Effector memory CD4-positive, alpha-beta T cell (primary cell): ENCODE measurements around the gene CHD2.
"Not testable (repeated sequence)": the region's sequence is repeated elsewhere in the genome, so short reads cannot be mapped to it uniquely, and the experiment has no call there.

Experiments used
- DNase-seq, 3 donors: peaks; one replicate each; pipeline ENCODE4 v3.0.0-alpha.2; 2020
- H3K27ac ChIP-seq: 2 replicates; pipeline ENCODE4 v1.7.0; 2013; ENCODE audit warnings: mild to moderate bottlenecking, low read length, moderate library complexity; ENCODE audit not compliant: insufficient read depth, poor library complexity, severe bottlenecking
- H3K27me3 ChIP-seq: replicated peaks from 2 replicates; pipeline ENCODE4 v1.7.0; 2013; ENCODE audit warnings: mild to moderate bottlenecking, low read length; ENCODE audit not compliant: insufficient read depth, control insufficient read depth, poor library complexity, severe bottlenecking
- H3K36me3 ChIP-seq: 2 replicates; pipeline ENCODE4 v1.7.0; 2013; ENCODE audit warnings: mild to moderate bottlenecking, low read length, moderate library complexity; ENCODE audit not compliant: control insufficient read depth, insufficient read depth
- H3K4me1 ChIP-seq: 2 replicates; pipeline ENCODE4 v1.7.0; 2013; ENCODE audit warnings: low read length, mild to moderate bottlenecking; ENCODE audit not compliant: control insufficient read depth, insufficient read depth, poor library complexity, severe bottlenecking
- H3K4me3 ChIP-seq: 2 replicates; pipeline ENCODE4 v1.7.0; 2013; ENCODE audit warnings: low read length, low read depth, mild to moderate bottlenecking; ENCODE audit not compliant: insufficient read depth, poor library complexity, severe bottlenecking
- H3K9me3 ChIP-seq: 2 replicates; pipeline ENCODE4 v1.7.0; 2013; ENCODE audit warnings: mild to moderate bottlenecking, low read length, moderate library complexity; ENCODE audit not compliant: control insufficient read depth
- total RNA-seq, 3 donors: gene quantifications; one replicate each; lab custom pipeline; 2026; lab: John Stamatoyannopoulos, UW

Gene CHD2
- total RNA-seq: 719 to 1,120 (median 946) reads per million in 3 donors

DNA sequence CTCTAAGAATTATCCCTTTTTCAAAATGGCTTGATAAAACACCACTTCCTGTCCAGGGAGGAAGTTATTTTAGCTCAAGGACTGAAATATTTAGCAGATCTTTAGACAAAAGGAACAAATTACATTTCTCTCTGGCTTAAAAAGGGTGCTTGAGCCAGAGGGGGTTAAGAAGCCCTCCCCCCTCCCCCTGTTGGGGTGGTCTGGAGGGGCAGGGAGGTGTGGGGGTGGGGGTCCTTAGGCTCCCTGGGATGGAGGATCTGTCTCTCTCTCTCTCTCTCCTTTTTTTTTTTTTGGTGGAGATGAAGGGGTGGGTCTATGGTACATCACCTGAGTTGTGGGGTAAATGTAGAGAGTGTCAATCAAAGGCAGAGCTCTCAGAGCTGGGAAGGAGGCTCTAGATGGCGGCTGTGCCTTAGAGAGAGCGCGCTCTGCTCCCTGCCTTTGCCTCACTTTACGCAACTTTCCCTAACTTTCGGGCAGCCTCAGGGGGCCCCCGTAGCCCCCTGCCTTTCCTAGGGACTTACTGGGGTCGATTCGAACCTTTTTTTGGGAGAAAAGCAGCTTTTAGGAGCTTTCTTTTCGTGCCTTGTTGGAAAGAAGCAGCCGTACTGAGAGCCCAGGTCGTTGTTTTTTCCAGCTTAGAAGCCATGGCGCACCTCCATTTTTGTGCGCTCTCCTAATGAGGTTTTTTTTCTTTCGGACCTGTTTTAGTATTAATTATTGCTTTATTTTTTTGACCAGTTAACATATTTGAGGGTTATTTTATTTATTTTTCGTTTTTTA lies at the start of gene CHD2:
Gene CHD2 (plus strand): TSS at position 377 of the 783 bp plus-strand sequence. CDS start 914 bp downstream, outside the sequence.
- peaks cover 4% of the 10 kb centered on the region for H3K4me1 ChIP-seq

DNA sequence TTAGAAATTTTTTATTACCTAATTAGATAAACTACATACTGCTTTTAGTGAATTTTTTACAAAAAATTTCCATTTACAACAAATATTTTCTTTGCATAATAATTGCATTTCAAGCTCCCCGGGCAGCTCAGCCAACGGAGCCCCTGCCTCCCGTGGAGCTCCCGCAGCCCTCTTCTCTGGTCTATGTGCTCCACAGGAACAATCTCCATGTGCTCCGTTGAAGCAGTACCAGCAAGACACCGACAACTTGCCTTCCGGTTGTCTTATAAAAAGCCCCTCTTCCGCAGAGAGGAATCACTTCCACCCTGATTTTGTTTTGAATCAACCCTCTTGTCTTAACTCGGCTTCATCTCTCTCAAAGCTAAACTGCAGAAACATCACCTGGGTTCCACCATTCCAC lies 46.9 kb upstream of the CHD2 start:
- Histone ChIP-seq H3K27me3 (no peaks in the 10 kb centered on the region), H3K36me3 (no peaks in the 10 kb centered on the region), H3K4me3 (no peak overlapping the region), H3K4me1 (peaks cover 7% of the 10 kb centered on the region), H3K9me3 (no peaks in the 10 kb centered on the region), H3K27ac (no peak overlapping the region)
- no peak for DNase-seq

More for the DNA sequence above, at the start of gene CHD2:
- Histone ChIP-seq H3K9me3 (no peaks in the 10 kb centered on the region), H3K27ac (peak within 1 kb of the TSS; percentile 97), H3K4me3 (peak within 1 kb of the TSS; percentile 78), H3K27me3 (no peaks in the 10 kb centered on the region), H3K36me3 (peaks cover 15% of the 10 kb centered on the region)
- DNase-seq: peak; percentile 60 to 69 (median 64)

DNA sequence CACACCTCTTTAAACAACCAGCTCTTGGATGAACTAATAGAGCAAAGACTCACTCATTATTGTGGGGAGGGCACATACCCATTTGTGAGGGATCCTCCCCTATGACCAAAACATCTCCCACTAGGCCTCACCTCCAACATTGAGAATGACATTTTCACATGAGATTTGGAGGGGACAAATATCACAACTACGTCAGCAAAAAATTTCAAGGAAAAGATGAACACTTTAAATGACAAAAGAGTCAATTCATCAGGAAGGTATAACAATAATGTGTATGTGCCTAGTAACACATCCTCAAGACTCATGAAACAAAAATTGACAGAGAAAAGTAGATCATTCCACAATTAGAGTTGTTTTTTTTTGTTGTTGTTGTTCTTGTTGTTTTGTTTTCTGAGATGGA lies 38.4 kb upstream of the CHD2 start:
- Histone ChIP-seq H3K27me3 (no peaks in the 10 kb centered on the region), H3K4me1 (no peaks in the 10 kb centered on the region), H3K4me3 (no peak overlapping the region), H3K9me3 (no peaks in the 10 kb centered on the region), H3K27ac (no peak overlapping the region), H3K36me3 (no peaks in the 10 kb centered on the region)
- no peak for DNase-seq

DNA sequence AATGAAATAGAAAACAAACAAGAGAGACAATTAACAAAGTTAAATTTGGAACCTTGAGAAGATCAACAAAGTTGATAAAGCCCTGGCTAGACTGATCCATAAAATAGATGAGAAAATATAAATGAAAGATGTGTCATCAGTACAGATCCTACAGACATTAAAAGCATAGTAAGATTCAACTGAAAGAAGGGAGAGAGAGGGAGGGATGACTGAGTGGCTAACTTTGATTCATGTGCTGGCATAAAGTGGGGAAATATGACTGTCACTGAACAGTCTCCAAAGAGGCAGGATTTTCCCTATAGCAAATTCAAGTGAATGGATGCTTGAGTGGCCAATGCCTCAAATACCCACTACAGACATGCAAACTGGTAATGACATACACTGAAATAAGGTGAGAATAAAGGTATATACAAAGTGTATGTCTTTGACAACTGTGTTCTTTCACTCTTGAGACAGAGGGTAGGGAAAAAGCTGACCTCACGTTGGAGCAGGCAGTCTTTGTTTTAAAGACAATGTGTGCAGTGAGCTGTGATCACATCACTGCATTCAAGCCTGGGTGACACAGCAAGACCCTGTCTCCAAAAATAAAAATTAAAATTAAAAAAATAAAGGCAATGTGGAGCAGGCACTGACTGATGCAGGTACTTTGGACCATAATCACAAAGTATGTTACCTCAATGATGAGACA lies 35.9 kb upstream of the CHD2 start:
- Histone ChIP-seq H3K36me3 (no peaks in the 10 kb centered on the region), H3K27me3 (no peaks in the 10 kb centered on the region), H3K27ac (no peak overlapping the region), H3K9me3 (no peaks in the 10 kb centered on the region), H3K4me3 (no peak overlapping the region), H3K4me1 (no peaks in the 10 kb centered on the region)
- no peak for DNase-seq

DNA sequence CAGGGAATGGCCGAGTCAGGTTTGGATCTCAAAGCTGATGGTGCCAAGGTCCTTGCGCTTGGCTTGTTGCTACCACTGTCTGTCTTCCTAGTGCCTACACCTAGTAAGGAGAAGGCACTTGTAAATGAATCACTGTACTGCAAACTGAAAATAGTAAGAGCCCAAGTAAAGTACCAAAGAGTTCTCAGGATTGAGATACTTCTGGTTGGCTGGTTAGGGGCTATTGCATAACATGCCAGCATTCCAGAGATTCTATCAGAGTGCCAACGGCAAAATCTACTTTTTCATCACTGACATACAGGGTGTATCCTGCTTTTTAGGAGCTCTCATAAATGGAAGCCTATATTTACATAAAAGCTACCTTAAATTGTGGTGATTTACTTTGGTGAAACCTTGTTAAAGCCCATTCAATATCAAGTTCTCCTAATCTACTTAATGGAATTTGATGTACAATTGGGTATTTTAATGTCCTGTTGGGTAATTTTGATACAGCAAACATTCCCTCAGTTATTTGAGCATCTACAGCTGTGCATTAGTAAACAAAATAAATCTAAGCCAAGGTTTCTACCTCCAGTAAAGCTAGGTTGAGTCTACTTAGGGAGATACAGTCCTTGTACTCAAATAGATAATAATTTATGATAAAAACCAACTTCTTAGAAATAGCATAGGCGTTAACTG lies 30.7 kb upstream of the CHD2 start:
- H3K4me1 ChIP-seq: no peaks in the 10 kb centered on the region
- no peak overlapping the region for H3K4me3 ChIP-seq
- no peak overlapping the region for H3K27ac ChIP-seq
- H3K9me3 ChIP-seq: no peaks in the 10 kb centered on the region
- H3K36me3 ChIP-seq: no peaks in the 10 kb centered on the region
- no peak for DNase-seq
- H3K27me3 ChIP-seq: no peaks in the 10 kb centered on the region

DNA sequence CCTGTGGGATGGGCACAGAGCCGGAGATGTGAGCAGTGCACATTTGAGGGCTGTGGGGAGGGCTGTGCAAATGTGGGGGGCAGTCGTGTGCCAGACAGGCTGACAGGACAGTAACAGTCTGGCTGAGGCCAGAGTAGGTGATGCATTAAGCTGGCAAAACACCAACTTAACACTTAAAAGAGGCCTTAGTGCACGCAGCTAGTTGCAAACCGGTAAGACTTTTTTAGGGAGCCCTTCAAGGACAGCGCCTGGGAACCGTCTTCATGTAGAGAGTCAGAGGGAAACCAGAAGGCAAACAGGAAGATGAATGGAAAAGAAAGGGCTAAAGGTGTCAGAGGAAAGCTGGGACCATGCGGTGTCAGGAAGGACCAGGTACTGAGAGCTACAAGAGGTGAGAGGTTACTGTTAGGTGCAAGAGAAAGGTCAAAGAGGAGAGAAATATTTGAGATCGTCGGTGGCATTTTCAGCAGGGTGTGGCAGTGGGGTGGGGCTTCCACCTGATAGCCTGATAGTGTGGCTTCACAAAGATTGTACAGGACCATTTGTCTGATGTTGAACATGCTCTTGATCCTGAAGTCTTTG lies 30.0 kb upstream of the CHD2 start:
- Histone ChIP-seq H3K4me1 (no peaks in the 10 kb centered on the region), H3K36me3 (no peaks in the 10 kb centered on the region), H3K27me3 (no peaks in the 10 kb centered on the region), H3K4me3 (no peak overlapping the region), H3K27ac (no peak overlapping the region), H3K9me3 (no peaks in the 10 kb centered on the region)
- DNase-seq: no peak

GRCh38 chr15:92872967-92873366 lies 27.2 kb upstream of the CHD2 start:
- not testable (repeated sequence) for H3K27me3 ChIP-seq, H3K9me3 ChIP-seq, H3K4me3 ChIP-seq, H3K4me1 ChIP-seq, H3K27ac ChIP-seq, H3K36me3 ChIP-seq, DNase-seq

- H3K4me1 ChIP-seq: peaks cover 24% of the 10 kb centered on the region
- no peaks in the 10 kb centered on the region for H3K27me3 ChIP-seq
- no peak for DNase-seq
- H3K36me3 ChIP-seq: no peaks in the 10 kb centered on the region
- H3K27ac ChIP-seq: no peak overlapping the region
- no peak overlapping the region for H3K4me3 ChIP-seq
- H3K9me3 ChIP-seq: no peaks in the 10 kb centered on the region
Observed at GRCh38 chr15:92877000-92877399, 23.1 kb upstream of the CHD2 start.

GRCh38 chr15:92877416-92877815 lies 22.7 kb upstream of the CHD2 start:
- no peaks in the 10 kb centered on the region for H3K36me3 ChIP-seq
- DNase-seq: no peak
- no peak overlapping the region for H3K27ac ChIP-seq
- H3K27me3 ChIP-seq: no peaks in the 10 kb centered on the region
- peaks cover 24% of the 10 kb centered on the region for H3K4me1 ChIP-seq
- no peaks in the 10 kb centered on the region for H3K9me3 ChIP-seq
- H3K4me3 ChIP-seq: no peak overlapping the region
